Body of pancreas (tissue), 4 donors: ENCODE data around the gene CEP83. TPM values are rescaled to one million over a fixed set of nuclear protein-coding genes. Genes with fewer than 3 reads are reported as not detected.

Experiments used
- ATAC-seq: fragments of 150-250 bp; one replicate; pipeline ENCODE4 v1.9.1; 2016
- DNase-seq, 4 donors: peaks; one replicate each; pipeline ENCODE4 v3.0.0-alpha.2; 2019
- H3K27ac ChIP-seq, 4 donors: fragments of 200-600 bp; sonication (generic); 1 replicate in 3 of 4; 2 replicates in 1 of 4; pipeline versions ENCODE4 v1.5.1 to v1.6.1; 2016 to 2019; ENCODE audit warnings: mild to moderate bottlenecking in 1 of 4, mixed read lengths in 1 of 4, moderate library complexity in 1 of 4
- H3K27me3 ChIP-seq, 2 donors: fragments of 200-600 bp; sonication (generic); one replicate each; pipeline ENCODE4 v1.6.0; 2016; ENCODE audit warnings: mild to moderate bottlenecking in 1 of 2
- H3K36me3 ChIP-seq, 2 donors: fragments of 200-600 bp; sonication (generic); replicated peaks in 1 of 2; 2 replicates each; pipeline ENCODE4 v1.5.1; 2016; ENCODE audit warnings: low read depth in 2 of 2; ENCODE audit not compliant: insufficient read depth in 1 of 2
- H3K4me1 ChIP-seq: fragments of 200-600 bp; sonication (generic); one replicate; pipeline ENCODE4 v1.6.0; 2016
- H3K4me3 ChIP-seq, 2 donors: fragments of 200-600 bp; sonication (generic); 1 replicate in 1 of 2; 2 replicates in 1 of 2; pipeline ENCODE4 v1.5.1; 2016 to 2019
- H3K9me3 ChIP-seq, 3 donors: fragments of 200-600 bp; sonication (generic); 1 replicate in 2 of 3; 2 replicates in 1 of 3; pipeline ENCODE4 v1.5.1; 2016
- CTCF ChIP-seq, 7 experiments: fragments of 450-650 bp in 4 of 7; fragments of 200-600 bp in 3 of 7; sonication (generic) in 3 of 7; IDR thresholded peaks; one replicate each; pipeline ENCODE4 v1.5.1; 2016 to 2019; ENCODE audit warnings: antibody characterized with exemption in 7 of 7
- POLR2A ChIP-seq, 3 donors: fragments of 450-650 bp; IDR thresholded peaks; one replicate each; pipeline ENCODE4 v1.6.1; 2016; ENCODE audit warnings: antibody characterized with exemption in 3 of 3, mild to moderate bottlenecking in 2 of 3
- WGBS, 2 donors: methylation state at CpG; one replicate each; pipeline ENCODE4 v1.1.5; 2017; 5-methylcytosine and 5-hydroxymethylcytosine counted together
- intact Hi-C: fragments of 100-400 bp; cut with DNase I; formaldehyde crosslinking; loops from one replicate; pipeline ENCODE4 v1.15.1; 2023
- total RNA-seq, 2 donors: library from RNA; depleted of rRNA; stranded (reverse); fragments of >200 nt; gene quantifications; one replicate each; pipeline ENCODE4 v1.1.0, GENCODE V29; 2016

Gene CEP83
- total RNA-seq, 2 donors from 2014 or later: 41.8 to 48.1 TPM

DNA sequence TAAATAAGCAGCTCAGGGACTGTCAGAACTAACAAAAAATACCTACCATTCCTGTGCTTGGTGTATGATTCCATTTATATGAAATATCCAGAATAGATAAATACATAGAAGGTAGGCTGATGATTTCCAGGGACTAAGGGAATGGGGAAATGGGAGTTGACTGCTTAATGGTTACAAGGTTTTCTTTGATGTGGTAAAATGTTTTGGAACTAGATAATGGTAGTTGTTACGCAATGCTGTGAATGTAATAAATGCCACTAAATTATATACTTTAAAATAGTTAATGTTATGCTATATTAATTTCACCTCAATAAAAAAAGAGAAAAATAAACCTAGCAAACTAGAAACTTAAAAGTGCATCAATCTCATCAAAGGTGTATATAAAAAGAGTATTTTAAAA lies 41.1 kb downstream of the CEP83 start:
- no peaks in the 10 kb centered on the region for H3K36me3 ChIP-seq
- WGBS, 2 donors: 87 to 97% methylated on average over 1 of the region's 1 CpG
- no peak for ATAC-seq
- no peak overlapping the region for H3K4me3 ChIP-seq
- H3K4me1 ChIP-seq: no peaks in the 10 kb centered on the region
- no peak for DNase-seq
- intact Hi-C loops: no loop called here
- TF ChIP-seq POLR2A (IDR thresholded peaks at IDR 0.05) (no peak), CTCF (IDR thresholded peaks at IDR 0.05) (no peak)
- H3K27ac ChIP-seq: no peak overlapping the region
- no peaks in the 10 kb centered on the region for H3K27me3 ChIP-seq
- H3K9me3 ChIP-seq: peaks cover 0 to 13% (median 0%) of the 10 kb centered on the region in 3 donors

- TF ChIP-seq CTCF (IDR thresholded peaks at IDR 0.05) (no peak), POLR2A (IDR thresholded peaks at IDR 0.05) (no peak)
- intact Hi-C loops: no loop called here
- H3K27me3 ChIP-seq: no peaks in the 10 kb centered on the region
- DNase-seq: no peak
- no peak overlapping the region for H3K27ac ChIP-seq
- no peak overlapping the region for H3K4me3 ChIP-seq
- peaks cover 0 to under 1% (median 0%) of the 10 kb centered on the region in 3 donors for H3K9me3 ChIP-seq
- no peaks in the 10 kb centered on the region for H3K36me3 ChIP-seq
- H3K4me1 ChIP-seq: no peaks in the 10 kb centered on the region
- 94% methylated on average over 2 of the region's 2 CpGs for WGBS, 2 donors
- ATAC-seq: no peak
Measured at GRCh38 chr12:94416613-94417012, 43.1 kb downstream of the CEP83 start.

DNA sequence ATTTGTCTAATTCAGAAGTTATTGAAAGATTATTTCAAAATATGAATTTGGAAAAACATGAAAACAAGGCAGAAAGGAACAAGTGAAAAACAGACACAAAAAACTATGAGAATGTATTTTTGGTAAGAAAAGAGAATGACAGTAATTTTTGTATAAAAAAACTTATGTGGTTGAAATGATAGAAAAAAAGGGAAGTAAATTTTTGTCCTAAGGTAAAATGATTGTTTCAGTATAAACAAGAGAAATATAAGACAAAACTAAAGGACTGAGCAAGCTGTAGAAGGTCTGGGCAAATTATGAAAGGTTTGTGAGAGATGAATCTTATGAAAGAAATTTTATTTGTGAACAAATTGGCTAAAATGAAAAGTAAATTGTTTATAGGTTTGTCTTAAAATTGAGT lies 44.6 kb downstream of the CEP83 start:
- no peaks in the 10 kb centered on the region for H3K4me1 ChIP-seq
- no peak overlapping the region for H3K4me3 ChIP-seq
- ATAC-seq (no peak), DNase-seq (no peak)
- no peak overlapping the region for H3K27ac ChIP-seq
- TF ChIP-seq CTCF (IDR thresholded peaks at IDR 0.05): no peak
- TF ChIP-seq POLR2A (IDR thresholded peaks at IDR 0.05): no peak
- intact Hi-C loops: no loop called here
- no peaks in the 10 kb centered on the region for H3K27me3 ChIP-seq
- H3K9me3 ChIP-seq: no peaks in the 10 kb centered on the region
- no peaks in the 10 kb centered on the region for H3K36me3 ChIP-seq

GRCh38 chr12:94405413-94406116 lies 54.1 kb downstream of the CEP83 start:
- Histone ChIP-seq H3K27ac (no peak overlapping the region), H3K4me1 (no peaks in the 10 kb centered on the region), H3K9me3 (no peaks in the 10 kb centered on the region), H3K4me3 (no peak overlapping the region), H3K27me3 (no peaks in the 10 kb centered on the region), H3K36me3 (no peaks in the 10 kb centered on the region)
- TF ChIP-seq POLR2A (IDR thresholded peaks at IDR 0.05) (no peak), CTCF (IDR thresholded peaks at IDR 0.05) (no peak)
- intact Hi-C loops: no loop called here
- 83 to 89% methylated on average over 3 of the region's 3 CpGs for WGBS, 2 donors
- ATAC-seq (no peak), DNase-seq (no peak)

DNA sequence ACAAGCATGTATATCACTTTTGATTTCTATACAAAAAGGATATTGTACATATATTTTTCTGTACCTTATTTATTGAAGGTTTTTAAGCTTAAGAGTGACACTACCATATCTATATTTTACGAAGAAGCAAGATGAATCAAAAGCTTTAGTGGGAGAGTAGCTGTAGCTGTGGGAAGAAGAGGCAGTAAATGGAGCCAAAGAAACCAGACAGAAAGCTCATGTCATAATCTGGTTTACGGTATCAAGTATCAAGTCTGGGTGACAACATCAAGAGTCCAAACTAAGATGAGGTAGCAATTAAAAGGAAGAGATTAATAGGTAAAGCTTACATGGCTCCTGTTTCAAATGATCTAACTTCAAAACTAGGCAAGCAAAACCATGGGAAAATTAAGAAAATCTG lies 54.8 kb downstream of the CEP83 start:
- no peak overlapping the region for H3K4me3 ChIP-seq
- intact Hi-C loops: no loop called here
- no peak overlapping the region for H3K27ac ChIP-seq

More for the DNA sequence above, 54.8 kb downstream of the CEP83 start:
- ATAC-seq: no peak
- Histone ChIP-seq H3K4me1 (no peaks in the 10 kb centered on the region), H3K9me3 (no peaks in the 10 kb centered on the region), H3K27me3 (no peaks in the 10 kb centered on the region), H3K36me3 (peaks cover 0 to 2% of the 10 kb centered on the region in 2 donors)
- DNase-seq: no peak
- 54 to 77% methylated on average over 2 of the region's 2 CpGs for WGBS, 2 donors
- no peak for TF ChIP-seq POLR2A (IDR thresholded peaks at IDR 0.05)
- TF ChIP-seq CTCF (IDR thresholded peaks at IDR 0.05): no peak
